Skeletal muscle satellite cell (primary cell): ENCODE data around the gene NTN1.
A peak's percentile ranks its signal among the peaks of the same experiment; 100 is the strongest.

Experiments
- H3K27me3 ChIP-seq: 2 replicates; pipeline ENCODE4 v1.7.0; 2013; ENCODE audit warnings: low read length; ENCODE audit not compliant: control insufficient read depth, insufficient read depth
- H3K36me3 ChIP-seq: 2 replicates; pipeline ENCODE4 v1.7.0; 2013; ENCODE audit warnings: mild to moderate bottlenecking, control low read depth, low read length; ENCODE audit not compliant: insufficient read depth
- H3K4me1 ChIP-seq: 2 replicates; pipeline ENCODE4 v1.7.0; 2013; ENCODE audit warnings: low read length; ENCODE audit not compliant: control insufficient read depth, insufficient read depth
- H3K4me2 ChIP-seq: 2 replicates; pipeline ENCODE4 v1.7.0; 2013; ENCODE audit warnings: mild to moderate bottlenecking, low read length
- H3K4me3 ChIP-seq: 2 replicates; pipeline ENCODE4 v1.7.0; 2013; ENCODE audit warnings: low read length
- H3K9ac ChIP-seq: 2 replicates; pipeline ENCODE4 v1.7.0; 2013; ENCODE audit warnings: mild to moderate bottlenecking, low read depth, low read length, moderate library complexity
- H3K9me3 ChIP-seq: replicated peaks from 2 replicates; pipeline ENCODE4 v1.7.0; 2013; ENCODE audit warnings: mild to moderate bottlenecking, control low read depth, low read length

Gene NTN1

DNA sequence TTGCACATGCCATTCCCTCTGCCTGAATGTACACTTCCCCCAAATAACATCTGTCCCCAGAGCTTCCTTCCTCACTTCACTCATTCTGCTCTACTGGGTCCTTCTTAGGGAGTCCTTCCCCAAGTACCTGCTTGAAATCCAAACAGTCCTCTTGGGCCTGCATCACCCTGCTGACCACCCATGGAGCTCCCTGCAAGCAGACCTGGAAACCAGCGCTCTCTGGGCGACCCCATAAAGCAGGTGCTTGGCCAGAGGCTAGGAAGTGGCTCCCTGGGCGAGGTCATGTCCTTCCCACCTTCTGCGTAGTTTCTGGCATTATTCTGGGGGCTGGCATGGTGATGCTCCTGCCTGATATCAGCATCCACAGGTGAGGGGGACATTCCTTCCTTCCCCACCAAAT is 12.2 kb upstream of the NTN1 start:
- H3K4me2 ChIP-seq = no peak overlapping the region
- no peak overlapping the region for H3K9ac ChIP-seq
- peaks cover 14% of the 10 kb centered on the region for H3K27me3 ChIP-seq
- no peaks in the 10 kb centered on the region for H3K4me1 ChIP-seq
- no peaks in the 10 kb centered on the region for H3K36me3 ChIP-seq
- H3K9me3 ChIP-seq = no peaks in the 10 kb centered on the region
- H3K4me3 ChIP-seq = no peak overlapping the region

- H3K4me2 ChIP-seq = no peak overlapping the region
- no peaks in the 10 kb centered on the region for H3K9me3 ChIP-seq
- H3K4me3 ChIP-seq = no peak overlapping the region
- no peaks in the 10 kb centered on the region for H3K4me1 ChIP-seq
- peaks cover 8% of the 10 kb centered on the region for H3K27me3 ChIP-seq
- no peaks in the 10 kb centered on the region for H3K36me3 ChIP-seq
- H3K9ac ChIP-seq = no peak overlapping the region
Measured at GRCh38 chr17:9009737-9010136, 11.6 kb upstream of the NTN1 start.

- H3K27me3 ChIP-seq = peaks cover 5% of the 10 kb centered on the region
- no peaks in the 10 kb centered on the region for H3K4me1 ChIP-seq
- H3K9me3 ChIP-seq = no peaks in the 10 kb centered on the region
- no peaks in the 10 kb centered on the region for H3K36me3 ChIP-seq
- no peak overlapping the region for H3K4me3 ChIP-seq
- H3K4me2 ChIP-seq = no peak overlapping the region
- no peak overlapping the region for H3K9ac ChIP-seq
Measured at GRCh38 chr17:9011001-9011400, 10.3 kb upstream of the NTN1 start.

DNA sequence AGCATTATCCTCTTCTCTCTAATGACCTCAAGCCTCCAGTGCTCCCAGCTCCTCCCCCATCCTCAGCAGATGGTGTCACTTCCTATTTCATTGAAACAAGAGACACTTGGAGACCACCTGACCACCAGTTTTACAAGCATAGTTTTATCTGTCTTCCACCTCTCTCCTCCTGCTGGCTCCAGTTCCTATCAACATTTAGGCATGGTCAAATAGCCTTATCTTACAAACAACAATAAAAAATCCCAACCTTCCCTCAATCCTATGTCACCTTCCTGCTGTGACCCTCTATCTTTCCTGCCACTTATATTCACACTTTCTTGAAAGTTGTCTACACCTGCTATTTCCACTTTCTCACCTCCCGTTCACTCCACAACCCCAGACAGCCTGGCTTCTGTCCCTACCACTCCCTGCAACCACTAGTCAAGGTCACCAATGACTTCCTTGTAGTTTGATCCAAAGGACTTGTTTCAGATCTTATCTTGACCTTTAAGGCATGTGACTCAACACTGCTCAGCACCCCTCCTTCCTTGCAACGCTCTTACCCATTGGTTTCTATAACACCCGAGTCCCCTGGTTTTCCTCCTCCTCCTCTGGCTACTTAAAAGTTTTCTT is 4.3 kb upstream of the NTN1 start:
- H3K4me2 ChIP-seq = no peak overlapping the region
- no peak overlapping the region for H3K9ac ChIP-seq
- H3K27me3 ChIP-seq = peaks cover 21% of the 10 kb centered on the region
- peaks cover 1% of the 10 kb centered on the region for H3K4me1 ChIP-seq
- no peaks in the 10 kb centered on the region for H3K9me3 ChIP-seq
- H3K36me3 ChIP-seq = no peaks in the 10 kb centered on the region
- H3K4me3 ChIP-seq = no peak overlapping the region

GRCh38 chr17:9018726-9019125 is 2.6 kb upstream of the NTN1 start:
- Histone ChIP-seq H3K36me3 (no peaks in the 10 kb centered on the region), H3K4me2 (no peak overlapping the region), H3K27me3 (peaks cover 38% of the 10 kb centered on the region), H3K9ac (no peak overlapping the region), H3K9me3 (no peaks in the 10 kb centered on the region), H3K4me3 (no peak overlapping the region), H3K4me1 (peaks cover 7% of the 10 kb centered on the region)

DNA sequence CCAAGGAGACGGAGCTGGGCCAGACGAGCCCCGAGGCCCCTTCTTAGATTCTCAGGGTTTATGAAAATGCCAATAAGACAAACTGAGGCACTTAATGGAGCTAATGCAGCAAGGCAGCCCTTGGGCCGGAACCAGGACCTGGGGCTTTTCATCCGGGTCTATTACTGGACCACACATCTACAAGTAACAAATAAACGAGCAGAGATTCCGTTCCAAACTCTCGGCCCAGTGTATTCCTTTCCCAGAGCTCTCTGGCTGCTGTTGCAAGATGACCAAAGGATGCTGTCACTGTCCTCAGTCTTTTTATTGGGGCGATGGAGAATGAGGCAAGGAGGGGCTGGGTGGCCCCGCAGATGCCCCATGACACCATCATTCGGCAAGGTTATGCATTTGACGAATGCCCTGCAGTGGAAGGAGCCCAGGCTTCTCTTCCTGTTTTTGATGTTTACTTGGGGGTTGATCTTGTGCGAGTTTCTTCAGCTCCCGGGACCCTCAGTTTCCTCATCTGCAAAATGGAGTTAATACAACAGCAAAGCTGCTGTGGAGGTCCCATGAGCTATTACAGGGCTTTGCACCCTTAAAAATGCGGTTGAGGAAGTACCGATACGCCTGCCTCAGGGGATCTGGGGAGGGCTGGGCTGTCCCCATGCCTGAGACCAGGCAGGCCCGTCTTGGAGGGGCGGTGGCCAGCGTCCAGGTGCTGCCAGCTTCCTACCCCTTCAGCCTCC is 1.1 kb upstream of the NTN1 start:
- Histone ChIP-seq H3K4me1 (peaks cover 7% of the 10 kb centered on the region), H3K27me3 (peaks cover 48% of the 10 kb centered on the region), H3K9me3 (no peaks in the 10 kb centered on the region), H3K9ac (no peak overlapping the region), H3K4me3 (peak overlapping the region; percentile 65), H3K36me3 (no peaks in the 10 kb centered on the region), H3K4me2 (peak overlapping the region; percentile 80)

DNA sequence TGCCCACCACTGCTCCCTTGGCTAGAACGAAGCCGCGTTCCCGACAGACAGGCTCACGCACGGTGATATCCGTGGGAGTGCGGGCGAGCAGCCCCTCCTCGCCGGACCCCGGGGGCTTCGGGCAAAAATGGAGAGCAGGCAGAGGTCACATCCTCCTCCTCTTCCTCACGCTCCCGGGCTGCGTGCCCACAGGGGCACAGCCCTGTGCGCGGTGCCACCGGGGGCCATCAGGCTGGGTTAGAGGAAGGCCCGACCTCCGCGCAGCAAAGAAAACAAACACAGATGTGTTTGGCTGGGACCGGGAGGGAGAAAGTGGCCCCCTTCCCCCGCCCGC is 519 bp upstream of the NTN1 start:
- Histone ChIP-seq H3K4me2 (peak overlapping the region; percentile 80), H3K9ac (no peak overlapping the region), H3K9me3 (no peaks in the 10 kb centered on the region), H3K4me3 (peak overlapping the region; percentile 65), H3K4me1 (peaks cover 7% of the 10 kb centered on the region), H3K27me3 (peaks cover 48% of the 10 kb centered on the region), H3K36me3 (no peaks in the 10 kb centered on the region)

- Histone ChIP-seq H3K4me2 (peak overlapping the region; percentile 80), H3K9ac (no peak overlapping the region), H3K36me3 (no peaks in the 10 kb centered on the region), H3K4me3 (peak overlapping the region; percentile 65), H3K27me3 (peaks cover 48% of the 10 kb centered on the region), H3K9me3 (no peaks in the 10 kb centered on the region), H3K4me1 (peaks cover 7% of the 10 kb centered on the region)
Measured at GRCh38 chr17:9021992-9022572, 772 bp downstream of the NTN1 start.

DNA sequence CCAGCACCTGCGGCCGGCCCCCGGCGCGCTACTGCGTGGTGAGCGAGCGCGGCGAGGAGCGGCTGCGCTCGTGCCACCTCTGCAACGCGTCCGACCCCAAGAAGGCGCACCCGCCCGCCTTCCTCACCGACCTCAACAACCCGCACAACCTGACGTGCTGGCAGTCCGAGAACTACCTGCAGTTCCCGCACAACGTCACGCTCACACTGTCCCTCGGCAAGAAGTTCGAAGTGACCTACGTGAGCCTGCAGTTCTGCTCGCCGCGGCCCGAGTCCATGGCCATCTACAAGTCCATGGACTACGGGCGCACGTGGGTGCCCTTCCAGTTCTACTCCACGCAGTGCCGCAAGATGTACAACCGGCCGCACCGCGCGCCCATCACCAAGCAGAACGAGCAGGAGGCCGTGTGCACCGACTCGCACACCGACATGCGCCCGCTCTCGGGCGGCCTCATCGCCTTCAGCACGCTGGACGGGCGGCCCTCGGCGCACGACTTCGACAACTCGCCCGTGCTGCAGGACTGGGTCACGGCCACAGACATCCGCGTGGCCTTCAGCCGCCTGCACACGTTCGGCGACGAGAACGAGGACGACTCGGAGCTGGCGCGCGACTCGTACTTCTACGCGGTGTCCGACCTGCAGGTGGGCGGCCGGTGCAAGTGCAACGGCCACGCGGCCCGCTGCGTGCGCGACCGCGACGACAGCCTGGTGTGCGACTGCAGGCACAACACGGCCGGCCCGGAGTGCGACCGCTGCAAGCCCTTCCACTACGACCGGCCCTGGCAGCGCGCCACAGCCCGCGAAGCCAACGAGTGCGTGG is 1.5 kb downstream of the NTN1 start:
- no peaks in the 10 kb centered on the region for H3K36me3 ChIP-seq
- H3K9ac ChIP-seq = no peak overlapping the region
- H3K27me3 ChIP-seq = peaks cover 48% of the 10 kb centered on the region
- peak overlapping the region; percentile 80 for H3K4me2 ChIP-seq
- H3K4me1 ChIP-seq = peaks cover 7% of the 10 kb centered on the region
- peak overlapping the region; percentile 65 for H3K4me3 ChIP-seq
- no peaks in the 10 kb centered on the region for H3K9me3 ChIP-seq

GRCh38 chr17:9023392-9024218 is 2.3 kb downstream of the NTN1 start:
- no peak overlapping the region for H3K9ac ChIP-seq
- H3K4me3 ChIP-seq = no peak overlapping the region
- no peaks in the 10 kb centered on the region for H3K36me3 ChIP-seq
- no peak overlapping the region for H3K4me2 ChIP-seq
- H3K27me3 ChIP-seq = peaks cover 48% of the 10 kb centered on the region
- no peaks in the 10 kb centered on the region for H3K9me3 ChIP-seq
- H3K4me1 ChIP-seq = peaks cover 7% of the 10 kb centered on the region

DNA sequence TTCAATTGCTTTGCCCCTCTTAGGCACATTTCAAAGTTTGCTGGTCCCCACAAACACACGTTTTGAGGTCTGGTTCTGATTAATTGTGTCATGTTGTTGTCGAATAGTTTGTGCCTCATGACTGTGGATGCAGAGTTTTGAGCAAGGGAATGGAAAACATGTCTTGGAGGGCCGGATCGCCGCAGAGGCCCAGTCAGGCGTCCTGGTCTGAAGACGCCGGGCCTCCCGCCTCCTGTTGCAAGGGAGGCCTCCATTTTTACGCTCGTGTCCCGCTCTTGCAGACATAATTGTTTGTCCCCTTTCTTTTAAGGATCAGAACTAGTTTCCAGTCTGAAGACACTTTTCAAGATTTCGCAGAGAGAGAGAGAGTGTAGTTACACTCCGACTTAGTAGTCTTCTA is 3.2 kb downstream of the NTN1 start:
- peaks cover 43% of the 10 kb centered on the region for H3K27me3 ChIP-seq
- H3K4me1 ChIP-seq = peaks cover 7% of the 10 kb centered on the region
- no peaks in the 10 kb centered on the region for H3K36me3 ChIP-seq
- no peaks in the 10 kb centered on the region for H3K9me3 ChIP-seq
- no peak overlapping the region for H3K4me3 ChIP-seq
- H3K9ac ChIP-seq = no peak overlapping the region
- H3K4me2 ChIP-seq = no peak overlapping the region
